NCI-H460 (cell line): ENCODE measurements around the gene CCR1. TPM values are rescaled to one million over a fixed set of nuclear protein-coding genes. Genes with fewer than 3 reads are reported as not detected.
A peak's percentile ranks its signal among the peaks of the same experiment; 100 is the strongest.
"Not testable (repeated sequence)": the region's sequence is repeated elsewhere in the genome, so short reads cannot be mapped to it uniquely, and the experiment has no call there.

Experiments used
- DNase-seq: peaks from one replicate; pipeline ENCODE4 v3.0.0-alpha.2; 2016; ENCODE audit warnings: low read depth; ENCODE audit errors: extremely low read depth
- total RNA-seq: library from RNA; depleted of rRNA; stranded (reverse); fragments of >200 nt; shearing (Covaris generic); gene quantifications from 2 replicates; pipeline ENCODE4 v1.2.3, GENCODE V29; 2014

CCR1 gene
- total RNA-seq, 1 experiment from 2014 or later: 0.12 TPM

GRCh38 chr3:46213201-46213600, 5.1 kb upstream of the CCR1 start:
- DNase-seq: no peak

GRCh38 chr3:46212101-46212500, 4.0 kb upstream of the CCR1 start:
- no peak for DNase-seq

- DNase-seq: no peak
Measured at GRCh38 chr3:46209746-46210470, 1.8 kb upstream of the CCR1 start.

DNA sequence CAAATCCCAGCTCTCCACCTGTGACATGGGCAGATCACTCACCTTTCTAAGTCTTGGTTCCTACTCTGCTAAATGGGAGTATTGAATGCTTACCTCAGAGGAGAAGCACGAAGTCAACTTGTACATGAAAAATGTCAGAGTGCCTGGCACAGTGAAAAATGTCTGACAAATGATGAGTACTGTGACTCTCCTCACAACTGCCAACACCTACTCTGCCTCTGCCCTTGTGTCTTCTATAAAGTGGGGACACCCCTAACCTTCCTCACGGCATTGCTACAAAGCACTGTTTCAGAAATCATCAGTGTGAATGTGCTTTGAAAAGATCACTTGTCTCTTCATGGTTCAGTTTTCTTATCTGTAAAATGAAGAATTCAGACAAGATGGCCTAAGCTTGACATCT, 940 bp upstream of the CCR1 start:
- DNase-seq: no peak

DNA sequence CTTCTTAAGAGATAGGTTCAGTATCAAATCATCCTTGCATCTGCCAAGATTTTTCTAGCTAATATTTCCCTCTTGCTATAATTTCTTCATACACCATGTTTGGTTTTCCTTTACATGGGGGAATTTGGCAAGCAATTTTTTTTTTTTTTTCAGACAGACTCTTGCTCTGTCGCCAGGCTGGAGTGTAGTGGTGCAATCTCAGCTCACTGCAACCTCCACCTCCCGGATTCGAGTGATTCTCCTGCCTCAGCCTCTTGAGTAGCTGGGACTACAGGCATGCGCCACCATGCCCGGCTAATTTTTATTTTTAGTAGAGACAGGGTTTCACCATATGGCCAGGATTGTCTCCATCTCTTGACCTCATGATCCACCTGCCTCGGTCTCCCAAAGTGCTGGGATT, 599 bp downstream of the CCR1 start:
- DNase-seq: not testable (repeated sequence)

DNA sequence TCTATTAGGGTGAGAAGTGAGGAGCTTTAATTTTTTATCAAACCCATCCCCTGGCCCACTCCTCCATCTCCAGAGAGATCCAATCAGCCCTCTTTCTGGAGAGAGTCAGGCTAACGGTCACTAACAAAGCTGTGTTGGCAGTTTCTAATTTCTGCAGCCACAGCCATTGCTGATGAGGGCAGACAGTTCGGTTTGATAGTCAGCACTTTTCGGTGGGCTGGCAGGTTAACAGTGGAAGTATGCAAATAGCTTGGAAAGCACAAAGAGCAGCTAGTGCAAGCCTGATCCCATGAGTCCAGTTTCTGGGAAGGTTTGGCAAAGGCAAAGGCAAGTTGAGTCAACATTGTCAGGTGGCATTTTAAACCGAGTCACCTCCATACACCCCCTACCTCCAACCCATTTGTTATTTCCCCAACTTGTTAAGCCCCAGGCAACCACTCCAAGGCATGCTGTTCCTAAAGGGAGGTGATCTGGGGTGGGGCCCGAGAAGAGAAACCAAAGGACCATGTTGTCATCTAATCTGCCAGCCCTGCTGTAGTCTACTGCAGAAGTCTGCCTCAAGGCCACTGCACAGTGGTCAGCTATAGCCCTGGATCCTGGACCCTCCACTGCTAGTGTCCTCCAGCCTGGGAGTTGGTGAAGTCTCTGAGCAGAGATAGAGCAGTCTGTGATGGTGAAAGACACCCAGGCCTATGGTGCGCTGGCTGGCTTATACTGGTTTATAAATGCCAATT, 1.7 kb downstream of the CCR1 start:
- DNase-seq: no peak

- no peak for DNase-seq
Measured at GRCh38 chr3:46205286-46205960, 2.7 kb downstream of the CCR1 start.

DNA sequence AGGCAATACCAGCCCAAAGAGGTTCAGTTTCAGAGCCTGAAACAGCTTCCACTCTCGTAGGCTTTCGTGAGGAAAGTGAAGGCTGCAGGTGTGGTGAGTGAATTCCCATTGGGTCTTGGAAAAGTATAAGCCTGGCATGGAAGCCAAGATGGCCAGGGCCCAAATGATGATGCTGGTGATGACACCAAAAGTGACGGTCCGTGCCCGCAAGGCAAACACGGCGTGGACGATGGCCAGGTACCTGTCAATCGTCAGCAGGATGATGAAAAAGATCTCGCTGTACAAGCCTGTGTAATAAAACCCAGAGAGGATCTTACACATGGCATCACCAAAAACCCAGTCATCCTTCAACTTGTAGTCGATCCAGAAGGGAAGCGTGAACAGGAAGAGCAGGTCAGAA, 4.4 kb downstream of the CCR1 start:
- DNase-seq: no peak

- no peak for DNase-seq
Measured at GRCh38 chr3:46202535-46202934, 5.6 kb downstream of the CCR1 start.

- no peak for DNase-seq
Measured at GRCh38 chr3:46200790-46201189, 7.3 kb downstream of the CCR1 start.

DNA sequence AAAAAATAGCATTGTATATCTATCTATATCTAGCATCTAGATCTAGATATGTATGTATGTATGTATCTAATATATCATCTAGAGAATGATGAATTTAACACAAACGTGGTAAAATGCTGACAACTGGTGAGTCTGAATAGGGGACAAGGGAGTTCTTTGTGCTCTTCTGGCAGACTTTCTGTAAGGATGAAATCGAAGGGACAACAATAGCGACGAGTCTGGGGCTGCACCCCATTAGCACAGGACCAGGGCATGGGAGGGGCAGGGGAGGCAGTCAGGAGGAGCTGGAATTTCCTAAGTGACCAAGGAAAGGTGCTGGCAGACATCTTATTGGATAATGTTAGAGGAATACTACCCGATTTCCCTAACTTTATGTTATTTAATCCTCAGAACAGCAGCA, 7.9 kb downstream of the CCR1 start:
- DNase-seq: peak; percentile 48

DNA sequence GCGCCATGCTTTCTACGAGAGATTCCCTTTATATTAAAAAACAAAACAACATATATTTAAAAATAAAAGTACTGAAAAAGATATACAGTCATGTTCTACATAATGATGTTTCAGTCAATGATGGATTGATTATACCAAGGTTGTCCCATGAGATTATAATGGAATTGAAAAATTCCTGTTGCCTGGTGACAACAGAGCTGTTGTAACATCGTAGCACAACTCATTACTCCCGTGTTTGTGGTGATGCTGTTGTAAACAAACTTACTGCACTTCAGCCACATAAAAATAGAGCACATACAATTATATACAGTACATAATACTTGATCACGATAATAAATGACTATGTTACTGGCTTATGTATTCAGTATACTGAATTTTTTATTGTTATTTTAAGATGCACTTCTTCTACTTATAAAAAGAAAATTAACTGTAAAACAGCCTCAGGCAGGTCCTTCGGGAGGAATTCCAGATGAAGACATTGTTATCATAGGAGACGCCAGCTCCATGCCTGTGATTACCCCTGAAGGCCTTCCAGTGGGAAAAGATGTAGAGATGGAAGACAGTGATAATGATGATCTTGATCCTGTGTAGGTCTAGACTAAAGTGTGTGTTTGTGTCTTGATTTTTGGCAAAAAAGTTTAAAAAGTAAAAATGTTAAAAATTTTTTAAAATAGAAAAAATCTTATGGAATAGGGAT, 11.7 kb downstream of the CCR1 start:
- DNase-seq: no peak

DNA sequence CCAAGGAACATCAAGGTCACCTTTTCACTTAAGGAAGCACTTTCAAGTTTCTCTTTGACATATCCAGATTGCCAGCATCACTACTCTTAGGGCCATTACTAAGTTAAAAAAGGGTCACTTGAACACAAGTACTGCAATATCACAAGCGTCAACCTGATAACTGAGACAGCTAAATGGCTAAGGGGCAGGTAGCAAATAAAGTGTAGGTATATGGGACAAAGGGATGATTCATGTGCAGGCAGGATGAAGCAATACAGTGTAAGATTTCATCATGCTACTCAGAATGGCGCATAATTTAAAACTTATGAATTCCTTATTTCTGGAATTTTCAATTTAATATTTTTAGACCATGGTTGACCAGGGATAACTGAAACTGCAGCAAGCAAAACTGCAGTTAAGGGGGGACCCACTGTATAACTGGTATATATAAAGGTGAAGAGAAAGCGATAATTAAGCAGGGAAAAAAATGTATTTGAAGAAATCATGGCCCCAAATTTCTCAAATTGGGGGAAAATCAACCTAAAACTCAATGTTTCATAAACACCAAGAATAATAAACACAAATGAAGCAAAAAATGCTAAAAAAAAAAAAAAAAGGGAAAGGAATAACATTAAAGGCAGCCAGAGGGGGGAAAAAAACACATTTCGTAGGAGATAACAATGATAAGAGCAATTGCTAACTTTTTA, 13.1 kb downstream of the CCR1 start:
- DNase-seq: no peak

DNA sequence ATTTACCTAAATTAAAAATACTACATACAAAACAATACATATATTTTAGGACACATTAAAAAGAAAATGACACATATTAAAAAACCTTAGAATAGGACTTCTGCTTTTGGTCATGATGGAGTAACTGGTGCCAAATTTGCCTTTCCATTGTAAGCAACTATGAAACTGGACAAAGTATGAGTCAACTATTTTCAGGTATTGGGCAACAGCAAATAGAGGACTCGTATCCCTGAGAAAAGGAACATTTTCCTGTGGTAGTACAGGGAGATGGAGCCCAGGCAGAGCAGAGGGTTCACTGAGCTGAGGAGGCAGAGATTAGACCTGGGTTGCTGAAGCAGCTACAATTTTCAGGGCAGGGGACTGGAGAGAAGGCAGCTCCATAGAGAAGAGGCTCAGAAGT, 14.7 kb downstream of the CCR1 start:
- DNase-seq: no peak

- no peak for DNase-seq
Measured at GRCh38 chr3:46192939-46193338, 15.2 kb downstream of the CCR1 start.

- DNase-seq: no peak
Measured at GRCh38 chr3:46191730-46192129, 16.4 kb downstream of the CCR1 start.

DNA sequence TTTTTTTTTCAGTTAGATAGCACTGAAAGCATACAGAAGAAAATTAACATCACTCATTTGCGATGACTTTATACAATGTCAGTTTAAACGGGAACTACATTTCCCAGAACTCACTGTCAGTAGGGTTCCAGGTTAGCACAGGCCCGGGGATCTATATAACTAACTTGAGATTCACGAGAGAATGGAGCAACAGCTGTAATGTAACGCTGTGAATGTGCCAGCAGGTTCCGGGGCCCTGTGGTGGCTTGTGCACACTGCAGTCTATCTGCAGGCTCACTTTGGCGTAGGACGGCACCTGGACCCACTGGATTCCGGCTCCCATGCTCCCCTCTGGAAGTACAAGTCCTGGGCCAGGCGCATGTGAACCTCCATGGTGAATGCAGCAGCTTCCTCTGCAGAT, 19.4 kb downstream of the CCR1 start:
- DNase-seq: no peak

- no peak for DNase-seq
Measured at GRCh38 chr3:46187876-46188275, 20.2 kb downstream of the CCR1 start.

DNA sequence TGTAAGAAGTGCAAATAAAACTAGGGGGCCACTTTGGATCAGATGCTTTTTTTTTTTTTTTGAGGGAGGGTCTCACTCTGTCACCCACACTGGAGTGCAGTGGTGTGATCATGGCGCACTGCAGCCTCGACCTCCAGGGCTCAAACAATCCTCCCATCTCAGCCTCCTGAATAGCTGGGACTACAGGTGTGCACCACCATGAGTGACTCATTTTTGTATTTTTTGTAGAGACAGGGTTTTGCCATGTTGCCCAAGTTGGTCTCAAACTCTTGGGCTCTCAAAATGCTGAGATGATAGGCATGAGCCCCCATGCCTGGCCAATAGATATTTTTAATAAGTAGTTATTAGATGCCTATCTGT, 20.8 kb downstream of the CCR1 start:
- DNase-seq: no peak

GRCh38 chr3:46186471-46187340, 21.4 kb downstream of the CCR1 start:
- DNase-seq: no peak
